Right atrium auricular region (tissue), 2 donors: ENCODE data around the gene GPHN. TPM values are rescaled to one million over a fixed set of nuclear protein-coding genes. Genes with fewer than 3 reads are reported as not detected.

Experiments
- DNase-seq: peaks from one replicate; pipeline ENCODE4 v3.0.0-alpha.2; 2019; ENCODE audit warnings: low spot score
- H3K27ac ChIP-seq, 2 donors: fragments of 200-600 bp; sonication (generic); 1 replicate in 1 of 2; 2 replicates in 1 of 2; pipeline ENCODE4 v1.5.1; 2016 to 2019
- H3K27me3 ChIP-seq, 2 donors: fragments of 200-600 bp; sonication (generic); one replicate each; pipeline versions ENCODE4 v1.5.1 to v1.6.0; 2017 to 2019
- H3K36me3 ChIP-seq: fragments of 200-600 bp; sonication (generic); one replicate; pipeline ENCODE4 v1.5.1; 2016
- H3K4me1 ChIP-seq, 2 donors: fragments of 200-600 bp; sonication (generic); one replicate each; pipeline versions ENCODE4 v1.5.1 to v1.6.0; 2017 to 2019
- H3K4me3 ChIP-seq, 2 donors: fragments of 200-600 bp; sonication (generic); 1 replicate in 1 of 2; 2 replicates in 1 of 2; pipeline ENCODE4 v1.5.1; 2017 to 2019; ENCODE audit warnings: mild to moderate bottlenecking in 1 of 2, moderate library complexity in 1 of 2
- H3K9me3 ChIP-seq, 2 donors: fragments of 200-600 bp; sonication (generic); one replicate each; pipeline ENCODE4 v1.5.1; 2019
- total RNA-seq, 2 donors: library from RNA; depleted of rRNA; stranded (reverse); fragments of >200 nt; gene quantifications; one replicate each; pipeline ENCODE4 v1.1.0, GENCODE V29; 2016
- TF ChIP-seq, protein P1 (sequence below), 2 donors: fragments of 200-600 bp; sonication (generic); IDR thresholded peaks; one replicate each; pipeline ENCODE4 v1.5.1; 2019; ENCODE audit warnings: antibody characterized with exemption in 2 of 2

Gene GPHN
- total RNA-seq, 2 donors from 2014 or later: 14.9 TPM

DNA sequence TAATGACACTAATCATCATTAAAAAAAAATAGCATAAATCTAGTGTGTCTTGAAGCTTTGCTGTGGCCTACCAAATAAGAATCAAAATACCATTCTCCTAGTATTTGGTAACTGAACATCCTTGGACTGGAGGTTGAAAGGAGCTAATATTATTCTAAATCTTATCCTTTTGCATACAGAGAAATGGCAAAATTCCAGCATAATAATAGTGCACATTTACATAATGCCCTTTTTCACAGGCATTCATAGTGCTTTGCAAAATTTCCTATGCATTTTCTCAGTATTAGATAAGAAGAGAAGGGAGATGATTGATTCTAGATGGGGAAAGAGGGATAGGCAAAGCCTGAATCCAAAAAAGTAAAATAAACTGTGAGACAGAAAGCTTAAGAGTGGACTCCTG is 35.7 kb upstream of the GPHN start:
- Histone ChIP-seq H3K4me3 (no peak overlapping the region), H3K4me1 (no peaks in the 10 kb centered on the region), H3K36me3 (no peaks in the 10 kb centered on the region), H3K9me3 (peaks cover 0 to 9% of the 10 kb centered on the region in 2 donors), H3K27me3 (no peaks in the 10 kb centered on the region), H3K27ac (no peak overlapping the region)
- no peak for DNase-seq
- TF ChIP-seq, protein P1, sequence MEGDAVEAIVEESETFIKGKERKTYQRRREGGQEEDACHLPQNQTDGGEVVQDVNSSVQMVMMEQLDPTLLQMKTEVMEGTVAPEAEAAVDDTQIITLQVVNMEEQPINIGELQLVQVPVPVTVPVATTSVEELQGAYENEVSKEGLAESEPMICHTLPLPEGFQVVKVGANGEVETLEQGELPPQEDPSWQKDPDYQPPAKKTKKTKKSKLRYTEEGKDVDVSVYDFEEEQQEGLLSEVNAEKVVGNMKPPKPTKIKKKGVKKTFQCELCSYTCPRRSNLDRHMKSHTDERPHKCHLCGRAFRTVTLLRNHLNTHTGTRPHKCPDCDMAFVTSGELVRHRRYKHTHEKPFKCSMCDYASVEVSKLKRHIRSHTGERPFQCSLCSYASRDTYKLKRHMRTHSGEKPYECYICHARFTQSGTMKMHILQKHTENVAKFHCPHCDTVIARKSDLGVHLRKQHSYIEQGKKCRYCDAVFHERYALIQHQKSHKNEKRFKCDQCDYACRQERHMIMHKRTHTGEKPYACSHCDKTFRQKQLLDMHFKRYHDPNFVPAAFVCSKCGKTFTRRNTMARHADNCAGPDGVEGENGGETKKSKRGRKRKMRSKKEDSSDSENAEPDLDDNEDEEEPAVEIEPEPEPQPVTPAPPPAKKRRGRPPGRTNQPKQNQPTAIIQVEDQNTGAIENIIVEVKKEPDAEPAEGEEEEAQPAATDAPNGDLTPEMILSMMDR (IDR thresholded peaks at IDR 0.05): no peak

DNA sequence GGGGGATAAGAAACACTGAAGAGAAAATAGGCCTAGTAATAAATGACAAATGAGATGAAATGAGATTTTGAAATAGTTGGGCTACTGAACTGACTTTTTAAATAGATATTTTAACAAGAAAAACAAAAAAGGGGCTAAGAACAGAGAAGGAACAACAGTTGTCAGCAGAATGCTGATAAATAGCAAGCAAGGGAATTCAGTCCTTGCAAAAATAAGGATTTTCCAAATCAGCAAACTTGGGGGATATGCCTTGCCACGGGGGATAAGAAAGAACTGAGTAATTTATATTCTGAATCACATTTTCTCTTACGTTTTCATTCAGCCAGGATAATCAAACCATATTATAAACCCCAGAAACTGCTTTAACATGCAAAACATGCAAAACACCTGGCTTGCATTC is 34.7 kb upstream of the GPHN start:
- Histone ChIP-seq H3K4me3 (no peak overlapping the region), H3K27me3 (no peaks in the 10 kb centered on the region), H3K9me3 (peaks cover 0 to 9% of the 10 kb centered on the region in 2 donors), H3K36me3 (no peaks in the 10 kb centered on the region), H3K27ac (no peak overlapping the region), H3K4me1 (no peaks in the 10 kb centered on the region)
- DNase-seq: no peak
- TF ChIP-seq, protein P1 (IDR thresholded peaks at IDR 0.05): no peak

DNA sequence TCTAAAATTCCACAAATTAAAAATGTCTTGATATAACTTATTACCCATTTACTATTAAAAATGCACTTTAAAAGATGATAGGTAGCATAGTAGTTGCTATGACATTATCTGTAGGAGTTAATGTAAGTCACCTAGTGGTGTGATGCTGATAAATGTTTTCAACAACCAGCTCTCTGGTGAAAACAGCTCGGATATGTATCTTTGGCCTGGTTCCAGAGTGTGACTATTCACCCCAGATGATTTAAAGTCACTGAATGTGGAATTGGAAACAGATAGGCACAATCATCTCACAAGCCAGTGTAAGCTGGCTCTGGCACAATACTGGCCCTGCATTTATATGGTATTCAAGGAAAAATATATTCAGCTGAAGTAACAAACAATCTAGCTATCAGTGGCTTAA is 31.0 kb upstream of the GPHN start:
- DNase-seq: no peak
- H3K27ac ChIP-seq: no peak overlapping the region
- H3K27me3 ChIP-seq: no peaks in the 10 kb centered on the region

DNA sequence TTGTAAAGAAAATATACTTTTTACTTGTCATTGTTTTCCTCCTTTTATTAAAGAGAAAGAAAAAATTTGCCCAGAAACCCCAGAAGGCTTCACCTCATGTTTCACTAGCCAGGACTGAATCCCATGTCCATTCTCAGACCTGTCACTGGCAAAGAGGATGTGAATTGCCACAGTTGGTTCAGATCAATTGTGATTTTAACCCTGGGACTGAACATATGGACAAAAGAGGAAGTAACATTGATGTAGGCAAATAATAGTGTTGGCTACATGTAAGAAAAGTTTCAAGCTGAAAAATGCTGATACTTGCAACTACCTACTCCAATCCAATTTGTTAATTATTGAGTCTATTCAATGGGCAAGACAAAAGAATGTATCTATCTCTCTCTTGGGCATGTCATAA is 30.4 kb upstream of the GPHN start:
- DNase-seq: no peak
- no peak overlapping the region for H3K27ac ChIP-seq
- H3K36me3 ChIP-seq: no peaks in the 10 kb centered on the region
- H3K4me1 ChIP-seq: peaks cover 0 to 2% of the 10 kb centered on the region in 2 donors
- no peaks in the 10 kb centered on the region for H3K27me3 ChIP-seq
- H3K4me3 ChIP-seq: no peak overlapping the region
- TF ChIP-seq, protein P1 (IDR thresholded peaks at IDR 0.05): no peak
- no peaks in the 10 kb centered on the region for H3K9me3 ChIP-seq

More for the DNA sequence above, 31.0 kb upstream of the GPHN start:
- Histone ChIP-seq H3K36me3 (no peaks in the 10 kb centered on the region), H3K4me1 (no peaks in the 10 kb centered on the region), H3K9me3 (no peaks in the 10 kb centered on the region), H3K4me3 (no peak overlapping the region)
- TF ChIP-seq, protein P1 (IDR thresholded peaks at IDR 0.05): no peak

DNA sequence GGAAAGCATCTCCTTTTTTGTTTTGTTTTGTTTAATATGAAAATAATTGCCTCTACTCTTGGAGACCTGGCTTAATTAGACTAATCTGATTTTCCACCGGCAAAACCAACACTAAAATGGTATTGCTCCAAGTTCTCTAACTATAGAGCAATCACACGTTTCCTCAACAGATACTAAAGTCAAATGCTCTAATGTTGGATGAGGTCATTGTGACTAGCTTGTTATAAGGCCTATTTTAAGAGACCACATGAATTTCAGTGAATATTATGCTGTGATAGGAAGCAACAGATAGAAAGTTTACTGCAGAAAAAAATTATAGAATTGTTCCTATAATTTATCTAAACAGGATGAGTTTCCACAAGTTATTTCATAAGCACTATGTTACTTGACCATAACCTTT is 25.1 kb upstream of the GPHN start:
- no peak for DNase-seq
- H3K27ac ChIP-seq: no peak overlapping the region

DNA sequence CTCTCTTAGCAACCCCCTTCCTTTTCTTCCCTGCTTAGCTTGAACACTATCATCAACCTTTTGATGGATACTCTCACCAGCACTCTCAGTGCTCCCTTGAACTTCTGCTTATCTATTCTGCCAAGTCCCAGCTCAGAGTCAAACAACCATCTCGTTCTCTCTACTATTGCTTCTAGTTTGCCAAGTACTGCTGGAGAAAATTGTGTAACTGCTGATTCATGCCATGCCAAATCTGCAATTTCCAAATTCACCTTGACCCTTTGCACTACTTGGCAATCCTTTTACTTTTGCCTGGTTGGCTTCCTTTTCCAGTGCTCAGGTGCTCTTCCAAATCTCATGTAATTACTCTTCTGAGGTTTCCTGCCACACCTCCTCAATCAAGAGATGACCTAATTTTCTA is 24.6 kb upstream of the GPHN start:
- TF ChIP-seq, protein P1 (IDR thresholded peaks at IDR 0.05): no peak
- H3K4me3 ChIP-seq: no peak overlapping the region
- no peaks in the 10 kb centered on the region for H3K36me3 ChIP-seq
- peaks cover 0 to 13% of the 10 kb centered on the region in 2 donors for H3K4me1 ChIP-seq
- DNase-seq: no peak
- H3K27me3 ChIP-seq: no peaks in the 10 kb centered on the region
- no peak overlapping the region for H3K27ac ChIP-seq
- no peaks in the 10 kb centered on the region for H3K9me3 ChIP-seq

More for the DNA sequence above, 25.1 kb upstream of the GPHN start:
- no peaks in the 10 kb centered on the region for H3K27me3 ChIP-seq
- H3K4me1 ChIP-seq: peaks cover 0 to 13% of the 10 kb centered on the region in 2 donors
- H3K4me3 ChIP-seq: no peak overlapping the region
- H3K36me3 ChIP-seq: no peaks in the 10 kb centered on the region
- H3K9me3 ChIP-seq: no peaks in the 10 kb centered on the region
- TF ChIP-seq, protein P1 (IDR thresholded peaks at IDR 0.05): no peak
